HEK293 (cell line): Measurements from ENCODE around the gene IRAK2.

ENCODE experiments used
- CTCF ChIA-PET: fragments of 350-600 bp; formaldehyde crosslinking; extraction: SDS; loops from one replicate; lab custom pipeline; 2021; ENCODE audit warnings: antibody characterized with exemption; lab: Yijun Ruan, JAX
- POLR2A ChIA-PET: fragments of 300-600 bp; formaldehyde crosslinking; extraction: SDS; loops from one replicate; lab custom pipeline; 2020; ENCODE audit warnings: antibody characterized with exemption, inconsistent platforms; lab: Yijun Ruan, JAX
- H3K27ac ChIP-seq: fragments of 200-500 bp; sonication (Bioruptor generic); 2 replicates; pipeline ENCODE4 v1.5.1; 2014; ENCODE audit warnings: low read depth, low read length, control low read depth, inconsistent platforms; ENCODE audit errors: extremely low read depth
- H3K36me3 ChIP-seq, 2 experiments: fragments of 200-500 bp in 1 of 2; sonication (Bioruptor generic) in 1 of 2; 1 replicate in 1 of 2; 2 replicates in 1 of 2; pipeline ENCODE4 v1.5.1; 2014 to 2017; ENCODE audit warnings: inconsistent platforms in 2 of 2, low read length in 2 of 2; ENCODE audit not compliant: control insufficient read depth in 2 of 2, insufficient read depth in 1 of 2
- H3K4me1 ChIP-seq: fragments of 200-500 bp; sonication (Bioruptor generic); 2 replicates; pipeline ENCODE4 v1.5.1; 2014; ENCODE audit warnings: mild to moderate bottlenecking, low read length, inconsistent platforms; ENCODE audit not compliant: control insufficient read depth, insufficient read depth
- H3K4me3 ChIP-seq: 2 replicates; pipeline ENCODE4 v1.5.1; 2011; ENCODE audit warnings: low read depth, mild to moderate bottlenecking, control low read depth, low read length, moderate library complexity
- H3K9me3 ChIP-seq: fragments of 200-500 bp; sonication (Bioruptor generic); 2 replicates; pipeline ENCODE4 v1.5.1; 2014; ENCODE audit warnings: low read depth, low read length, inconsistent platforms; ENCODE audit not compliant: control insufficient read depth, insufficient read depth
- IKZF3 ChIP-seq: fragments of 450-650 bp; IDR thresholded peaks from 2 replicates; pipeline ENCODE4 v1.5.0; 2018; ENCODE audit warnings: missing biosample characterization, mild to moderate bottlenecking, missing genetic modification characterization, moderate library complexity
- KLF10 ChIP-seq: fragments of 450-650 bp; IDR thresholded peaks from 2 replicates; pipeline ENCODE4 v1.5.1; 2018; ENCODE audit warnings: missing biosample characterization, mild to moderate bottlenecking, missing genetic modification characterization
- PRDM1 ChIP-seq: fragments of 450-650 bp; formaldehyde crosslinking; IDR thresholded peaks from 2 replicates; pipeline ENCODE4; 2016; ENCODE audit warnings: missing biosample characterization, missing genetic modification characterization
- SCRT1 ChIP-seq: fragments of 450-650 bp; formaldehyde crosslinking; IDR thresholded peaks from 2 replicates; pipeline ENCODE4 v1.5.1; 2016; ENCODE audit warnings: missing biosample characterization, missing genetic modification characterization, borderline replicate concordance
- YY1 ChIP-seq: fragments of 450-650 bp; formaldehyde crosslinking; IDR thresholded peaks from 2 replicates; pipeline ENCODE4 v1.5.1; 2018; ENCODE audit warnings: missing biosample characterization, missing genetic modification characterization
- YY2 ChIP-seq: fragments of 450-650 bp; formaldehyde crosslinking; IDR thresholded peaks from 2 replicates; pipeline ENCODE4 v1.5.1; 2016; ENCODE audit warnings: missing biosample characterization, missing genetic modification characterization
- ZNF132 ChIP-seq: fragments of 450-650 bp; formaldehyde crosslinking; IDR thresholded peaks from 2 replicates; pipeline ENCODE4 v1.5.1; 2017; ENCODE audit warnings: missing biosample characterization, missing genetic modification characterization, borderline replicate concordance
- ZNF2 ChIP-seq: fragments of 450-650 bp; formaldehyde crosslinking; IDR thresholded peaks from 2 replicates; pipeline ENCODE4 v1.5.1; 2016; ENCODE audit warnings: missing biosample characterization, missing genetic modification characterization
- ZNF214 ChIP-seq: fragments of 450-650 bp; formaldehyde crosslinking; IDR thresholded peaks from 2 replicates; pipeline ENCODE4 v1.5.1; 2017; ENCODE audit warnings: missing biosample characterization, mild to moderate bottlenecking, missing genetic modification characterization, borderline replicate concordance
- ZNF335 ChIP-seq: fragments of 450-650 bp; formaldehyde crosslinking; conservative IDR thresholded peaks from 2 replicates; pipeline ENCODE4 v1.5.1; 2016; ENCODE audit warnings: missing biosample characterization, missing genetic modification characterization
- ZNF366 ChIP-seq: fragments of 450-650 bp; formaldehyde crosslinking; conservative IDR thresholded peaks from 2 replicates; pipeline ENCODE4 v1.5.1; 2016; ENCODE audit warnings: missing biosample characterization, missing genetic modification characterization
- ZNF404 ChIP-seq: fragments of 450-650 bp; formaldehyde crosslinking; IDR thresholded peaks from 2 replicates; pipeline ENCODE4 v1.5.1; 2017; ENCODE audit warnings: missing biosample characterization, missing genetic modification characterization
- ZNF514 ChIP-seq: fragments of 450-650 bp; formaldehyde crosslinking; IDR thresholded peaks from 2 replicates; pipeline ENCODE4 v1.5.1; 2016; ENCODE audit warnings: missing biosample characterization, missing genetic modification characterization
- ZNF660 ChIP-seq: fragments of 450-650 bp; IDR thresholded peaks from 2 replicates; pipeline ENCODE4 v1.5.1; 2018; ENCODE audit warnings: missing biosample characterization, mild to moderate bottlenecking, missing genetic modification characterization
- ZNF707 ChIP-seq: fragments of 450-650 bp; formaldehyde crosslinking; IDR thresholded peaks from 2 replicates; pipeline ENCODE4 v1.5.1; 2016; ENCODE audit warnings: missing biosample characterization, missing genetic modification characterization
- ZSCAN30 ChIP-seq: fragments of 450-650 bp; IDR thresholded peaks from 2 replicates; pipeline ENCODE4 v1.5.1; 2018; ENCODE audit warnings: missing biosample characterization, mild to moderate bottlenecking, missing genetic modification characterization, moderate library complexity
- TF ChIP-seq, protein P1 (sequence below): fragments of 450-650 bp; formaldehyde crosslinking; IDR thresholded peaks from 2 replicates; pipeline ENCODE4 v1.5.1; 2017; ENCODE audit warnings: missing biosample characterization, missing genetic modification characterization
- TF ChIP-seq, protein P2 (sequence below): fragments of 450-650 bp; formaldehyde crosslinking; IDR thresholded peaks from 2 replicates; pipeline ENCODE4 v1.5.1; 2016; ENCODE audit warnings: missing biosample characterization, missing genetic modification characterization
- TF ChIP-seq, protein P3 (sequence below): fragments of 450-650 bp; formaldehyde crosslinking; IDR thresholded peaks from 2 replicates; pipeline ENCODE4 v1.5.1; 2016; ENCODE audit warnings: missing biosample characterization, missing genetic modification characterization
- TF ChIP-seq, protein P4 (sequence below): fragments of 450-650 bp; formaldehyde crosslinking; IDR thresholded peaks from 2 replicates; pipeline ENCODE4 v1.5.1; 2016; ENCODE audit warnings: missing biosample characterization, missing genetic modification characterization, borderline replicate concordance

IRAK2 gene

DNA sequence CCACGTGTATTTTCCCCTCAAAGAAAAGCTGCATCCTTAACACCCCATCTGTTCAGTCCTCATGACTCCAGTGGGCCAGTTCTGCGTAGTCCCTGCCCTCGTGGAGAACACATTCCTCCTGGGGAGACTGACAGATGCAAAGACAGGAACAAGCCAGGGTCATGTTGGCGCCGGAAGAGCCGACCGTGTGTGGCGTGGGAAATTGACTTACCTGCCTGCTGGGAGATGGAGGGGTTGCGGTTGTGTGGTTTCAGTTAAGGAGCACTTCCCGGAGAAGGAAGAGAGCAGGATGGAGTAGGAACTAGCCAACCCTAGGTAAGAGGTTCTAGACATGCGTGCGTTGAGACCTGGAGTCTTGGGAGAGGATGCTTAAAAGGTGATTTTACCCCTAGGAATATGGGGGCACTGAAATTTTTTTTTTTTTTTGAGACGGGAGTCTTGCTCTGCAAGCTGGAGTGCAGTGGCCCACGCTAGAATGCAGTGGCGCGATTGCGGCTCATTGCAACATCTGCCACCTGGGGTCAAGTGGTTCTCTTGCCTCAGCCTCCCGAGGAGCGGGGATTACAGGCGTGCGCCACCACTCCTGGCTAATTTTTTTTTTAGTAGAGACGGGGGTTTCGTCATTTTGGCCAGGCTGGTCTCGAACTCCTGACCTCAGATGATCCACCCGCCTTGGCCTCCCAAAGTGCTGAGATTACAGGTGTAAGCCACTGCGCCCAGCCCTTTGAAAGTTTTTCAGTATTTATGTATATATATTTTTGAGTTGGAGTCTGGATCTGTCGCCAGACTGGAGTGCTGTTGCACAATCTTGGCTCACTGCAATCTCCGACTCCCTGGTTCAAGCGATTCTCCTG, 21.8 kb upstream of the IRAK2 start (continued):
- peak; percentile 25; the same call in 1 of the 2 replicates for TF ChIP-seq ZNF366 (tag by site-specific recombination)
- no peak for TF ChIP-seq ZNF2 (tag by site-specific recombination)
- no peak for TF ChIP-seq YY1

DNA sequence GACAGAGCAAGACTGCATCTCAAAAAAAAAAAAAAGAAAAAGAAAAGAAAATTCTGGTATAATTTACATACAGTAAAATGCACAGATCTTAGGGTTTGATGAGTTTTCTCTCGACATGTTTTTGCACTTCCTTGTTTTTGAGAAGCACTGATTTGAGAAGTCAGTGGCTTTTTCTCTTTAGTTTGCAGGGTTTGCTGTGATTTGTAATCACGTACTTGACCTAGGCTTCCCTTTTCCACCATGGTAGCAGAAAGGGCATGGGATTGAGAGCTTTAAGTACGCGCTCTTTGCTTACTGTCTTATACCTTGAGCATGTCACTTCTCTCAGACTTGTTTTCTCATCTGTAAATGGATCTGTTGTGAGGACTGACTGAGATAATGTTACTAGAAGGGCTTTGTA, 19.0 kb upstream of the IRAK2 start:
- TF ChIP-seq ZNF335 (tag by site-specific recombination) (no peak), PRDM1 (peak; percentile 31; the same call in 1 of the 2 replicates)
- Histone ChIP-seq H3K27ac (no peak overlapping the region), H3K9me3 (no peaks in the 10 kb centered on the region), H3K4me3 (no peak overlapping the region), H3K4me1 (no peaks in the 10 kb centered on the region), H3K36me3 (peaks cover 34 to 66% of the 10 kb centered on the region in 2 experiments)
- CTCF ChIA-PET = interaction anchor here (0.6 kb wide), 1 partner anchor 798 kb away, joined by 3 read pairs; no protein-coding TSS in a partner anchor
- POLR2A ChIA-PET = no interaction called here

DNA sequence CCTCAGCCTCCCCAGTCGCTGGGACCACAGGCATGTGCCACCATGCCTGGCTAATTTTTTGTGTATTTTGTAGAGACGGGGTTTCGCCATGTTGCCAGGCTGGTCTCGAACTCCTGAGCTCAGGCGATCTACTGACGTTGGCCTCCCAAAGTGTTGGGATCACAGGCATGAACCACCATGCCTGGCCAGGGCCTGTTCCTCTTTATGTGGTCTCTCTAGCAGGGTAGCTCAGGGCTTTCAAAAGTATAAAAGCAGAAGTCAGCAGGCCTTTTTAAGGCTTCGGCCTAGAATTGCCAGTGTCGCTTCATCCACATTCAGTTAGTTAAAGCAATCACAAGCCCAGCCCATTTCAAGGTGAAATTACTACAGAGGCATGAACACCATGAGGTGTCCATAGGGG, 15.5 kb upstream of the IRAK2 start:
- Histone ChIP-seq H3K27ac (no peak overlapping the region), H3K9me3 (no peaks in the 10 kb centered on the region), H3K4me3 (no peak overlapping the region), H3K36me3 (peaks cover 68 to 82% of the 10 kb centered on the region in 2 experiments), H3K4me1 (no peaks in the 10 kb centered on the region)
- POLR2A ChIA-PET = no interaction called here
- CTCF ChIA-PET = no interaction called here
- TF ChIP-seq YY2 (tag by site-specific recombination) = no peak
- no peak for TF ChIP-seq ZNF214
- TF ChIP-seq IKZF3 = no peak
- no peak for TF ChIP-seq ZSCAN30 (tag by site-specific recombination)
- TF ChIP-seq, protein P1, sequence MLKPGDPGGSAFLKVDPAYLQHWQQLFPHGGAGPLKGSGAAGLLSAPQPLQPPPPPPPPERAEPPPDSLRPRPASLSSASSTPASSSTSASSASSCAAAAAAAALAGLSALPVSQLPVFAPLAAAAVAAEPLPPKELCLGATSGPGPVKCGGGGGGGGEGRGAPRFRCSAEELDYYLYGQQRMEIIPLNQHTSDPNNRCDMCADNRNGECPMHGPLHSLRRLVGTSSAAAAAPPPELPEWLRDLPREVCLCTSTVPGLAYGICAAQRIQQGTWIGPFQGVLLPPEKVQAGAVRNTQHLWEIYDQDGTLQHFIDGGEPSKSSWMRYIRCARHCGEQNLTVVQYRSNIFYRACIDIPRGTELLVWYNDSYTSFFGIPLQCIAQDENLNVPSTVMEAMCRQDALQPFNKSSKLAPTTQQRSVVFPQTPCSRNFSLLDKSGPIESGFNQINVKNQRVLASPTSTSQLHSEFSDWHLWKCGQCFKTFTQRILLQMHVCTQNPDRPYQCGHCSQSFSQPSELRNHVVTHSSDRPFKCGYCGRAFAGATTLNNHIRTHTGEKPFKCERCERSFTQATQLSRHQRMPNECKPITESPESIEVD (tag by site-specific recombination) = no peak
- TF ChIP-seq, protein P2, sequence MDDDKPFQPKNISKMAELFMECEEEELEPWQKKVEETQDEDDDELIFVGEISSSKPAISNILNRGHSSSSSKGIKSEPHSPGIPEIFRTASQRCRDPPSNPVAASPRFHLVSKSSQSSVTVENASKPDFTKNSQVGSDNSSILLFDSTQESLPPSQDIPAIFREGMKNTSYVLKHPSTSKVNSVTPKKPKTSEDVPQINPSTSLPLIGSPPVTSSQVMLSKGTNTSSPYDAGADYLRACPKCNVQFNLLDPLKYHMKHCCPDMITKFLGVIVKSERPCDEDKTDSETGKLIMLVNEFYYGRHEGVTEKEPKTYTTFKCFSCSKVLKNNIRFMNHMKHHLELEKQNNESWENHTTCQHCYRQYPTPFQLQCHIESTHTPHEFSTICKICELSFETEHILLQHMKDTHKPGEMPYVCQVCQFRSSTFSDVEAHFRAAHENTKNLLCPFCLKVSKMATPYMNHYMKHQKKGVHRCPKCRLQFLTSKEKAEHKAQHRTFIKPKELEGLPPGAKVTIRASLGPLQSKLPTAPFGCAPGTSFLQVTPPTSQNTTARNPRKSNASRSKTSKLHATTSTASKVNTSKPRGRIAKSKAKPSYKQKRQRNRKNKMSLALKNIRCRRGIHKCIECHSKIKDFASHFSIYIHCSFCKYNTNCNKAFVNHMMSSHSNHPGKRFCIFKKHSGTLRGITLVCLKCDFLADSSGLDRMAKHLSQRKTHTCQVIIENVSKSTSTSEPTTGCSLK = no peak
- no peak for TF ChIP-seq ZNF132
- no peak for TF ChIP-seq ZNF660 (tag by site-specific recombination)
- TF ChIP-seq, protein P3, sequence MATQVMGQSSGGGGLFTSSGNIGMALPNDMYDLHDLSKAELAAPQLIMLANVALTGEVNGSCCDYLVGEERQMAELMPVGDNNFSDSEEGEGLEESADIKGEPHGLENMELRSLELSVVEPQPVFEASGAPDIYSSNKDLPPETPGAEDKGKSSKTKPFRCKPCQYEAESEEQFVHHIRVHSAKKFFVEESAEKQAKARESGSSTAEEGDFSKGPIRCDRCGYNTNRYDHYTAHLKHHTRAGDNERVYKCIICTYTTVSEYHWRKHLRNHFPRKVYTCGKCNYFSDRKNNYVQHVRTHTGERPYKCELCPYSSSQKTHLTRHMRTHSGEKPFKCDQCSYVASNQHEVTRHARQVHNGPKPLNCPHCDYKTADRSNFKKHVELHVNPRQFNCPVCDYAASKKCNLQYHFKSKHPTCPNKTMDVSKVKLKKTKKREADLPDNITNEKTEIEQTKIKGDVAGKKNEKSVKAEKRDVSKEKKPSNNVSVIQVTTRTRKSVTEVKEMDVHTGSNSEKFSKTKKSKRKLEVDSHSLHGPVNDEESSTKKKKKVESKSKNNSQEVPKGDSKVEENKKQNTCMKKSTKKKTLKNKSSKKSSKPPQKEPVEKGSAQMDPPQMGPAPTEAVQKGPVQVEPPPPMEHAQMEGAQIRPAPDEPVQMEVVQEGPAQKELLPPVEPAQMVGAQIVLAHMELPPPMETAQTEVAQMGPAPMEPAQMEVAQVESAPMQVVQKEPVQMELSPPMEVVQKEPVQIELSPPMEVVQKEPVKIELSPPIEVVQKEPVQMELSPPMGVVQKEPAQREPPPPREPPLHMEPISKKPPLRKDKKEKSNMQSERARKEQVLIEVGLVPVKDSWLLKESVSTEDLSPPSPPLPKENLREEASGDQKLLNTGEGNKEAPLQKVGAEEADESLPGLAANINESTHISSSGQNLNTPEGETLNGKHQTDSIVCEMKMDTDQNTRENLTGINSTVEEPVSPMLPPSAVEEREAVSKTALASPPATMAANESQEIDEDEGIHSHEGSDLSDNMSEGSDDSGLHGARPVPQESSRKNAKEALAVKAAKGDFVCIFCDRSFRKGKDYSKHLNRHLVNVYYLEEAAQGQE = no peak
- no peak for TF ChIP-seq SCRT1 (tag by site-specific recombination)
- no peak for TF ChIP-seq ZNF514 (tag by site-specific recombination)
- TF ChIP-seq, protein P4, sequence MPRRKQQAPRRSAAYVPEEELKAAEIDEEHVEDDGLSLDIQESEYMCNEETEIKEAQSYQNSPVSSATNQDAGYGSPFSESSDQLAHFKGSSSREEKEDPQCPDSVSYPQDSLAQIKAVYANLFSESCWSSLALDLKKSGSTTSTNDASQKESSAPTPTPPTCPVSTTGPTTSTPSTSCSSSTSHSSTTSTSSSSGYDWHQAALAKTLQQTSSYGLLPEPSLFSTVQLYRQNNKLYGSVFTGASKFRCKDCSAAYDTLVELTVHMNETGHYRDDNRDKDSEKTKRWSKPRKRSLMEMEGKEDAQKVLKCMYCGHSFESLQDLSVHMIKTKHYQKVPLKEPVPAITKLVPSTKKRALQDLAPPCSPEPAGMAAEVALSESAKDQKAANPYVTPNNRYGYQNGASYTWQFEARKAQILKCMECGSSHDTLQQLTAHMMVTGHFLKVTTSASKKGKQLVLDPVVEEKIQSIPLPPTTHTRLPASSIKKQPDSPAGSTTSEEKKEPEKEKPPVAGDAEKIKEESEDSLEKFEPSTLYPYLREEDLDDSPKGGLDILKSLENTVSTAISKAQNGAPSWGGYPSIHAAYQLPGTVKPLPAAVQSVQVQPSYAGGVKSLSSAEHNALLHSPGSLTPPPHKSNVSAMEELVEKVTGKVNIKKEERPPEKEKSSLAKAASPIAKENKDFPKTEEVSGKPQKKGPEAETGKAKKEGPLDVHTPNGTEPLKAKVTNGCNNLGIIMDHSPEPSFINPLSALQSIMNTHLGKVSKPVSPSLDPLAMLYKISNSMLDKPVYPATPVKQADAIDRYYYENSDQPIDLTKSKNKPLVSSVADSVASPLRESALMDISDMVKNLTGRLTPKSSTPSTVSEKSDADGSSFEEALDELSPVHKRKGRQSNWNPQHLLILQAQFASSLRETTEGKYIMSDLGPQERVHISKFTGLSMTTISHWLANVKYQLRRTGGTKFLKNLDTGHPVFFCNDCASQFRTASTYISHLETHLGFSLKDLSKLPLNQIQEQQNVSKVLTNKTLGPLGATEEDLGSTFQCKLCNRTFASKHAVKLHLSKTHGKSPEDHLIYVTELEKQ (tag by site-specific recombination) = no peak
- TF ChIP-seq KLF10 = no peak
- TF ChIP-seq ZNF707 (tag by site-specific recombination) = no peak
- TF ChIP-seq ZNF404 (tag by site-specific recombination) = no peak
